Large intestine (tissue), 3 donors: ENCODE measurements around the gene ZNF423. TPM values are rescaled to one million over a fixed set of nuclear protein-coding genes. Genes with fewer than 3 reads are reported as not detected.

Source experiments
- DNase-seq, 2 donors: peaks; one replicate each; pipeline versions ENCODE4 v3.0.0 to v3.0.0-alpha.2; 2013
- H3K27ac ChIP-seq: one replicate; pipeline ENCODE4 v1.5.1; 2013; ENCODE audit warnings: low read length
- H3K27me3 ChIP-seq: 2 replicates; pipeline ENCODE4 v1.6.1; 2013; ENCODE audit warnings: low read length; ENCODE audit not compliant: control insufficient read depth, insufficient read depth
- H3K36me3 ChIP-seq: 2 replicates; pipeline ENCODE4 v1.6.1; 2013; ENCODE audit warnings: low read length; ENCODE audit not compliant: control insufficient read depth, insufficient read depth
- H3K4me1 ChIP-seq: one replicate; pipeline ENCODE4 v1.6.1; 2013; ENCODE audit warnings: low read length; ENCODE audit not compliant: control insufficient read depth, insufficient read depth
- H3K4me3 ChIP-seq: one replicate; pipeline ENCODE4 v1.5.1; 2013; ENCODE audit warnings: low read length
- H3K9me3 ChIP-seq: one replicate; pipeline ENCODE4 v1.6.1; 2013; ENCODE audit warnings: mild to moderate bottlenecking, low read depth, low read length, moderate library complexity; ENCODE audit not compliant: control insufficient read depth
- WGBS: methylation state at CpG from one replicate; pipeline ENCODE4 v1.1.5; 2013; ENCODE audit warnings: low lambda C conversion rate; ENCODE audit not compliant: insufficient coverage; 5-methylcytosine and 5-hydroxymethylcytosine counted together
- polyA plus RNA-seq: library from polyadenylated mRNA; unstranded; fragments of 120-200 nt; gene quantifications from one replicate; pipeline ENCODE4 v1.2.1, GENCODE V29; 2013

Gene ZNF423
- polyA plus RNA-seq, 1 donor, result 6.7 TPM

GRCh38 chr16:49857423-49858181, 1.7 kb upstream of the ZNF423 start:
- H3K36me3 ChIP-seq, result no peaks in the 10 kb centered on the region
- peak overlapping the region; percentile 57 for H3K4me3 ChIP-seq
- no peaks in the 10 kb centered on the region for H3K27me3 ChIP-seq
- no CpG with 5 or more reads among the region's 52 CpGs for WGBS
- DNase-seq, result peak; percentile 79 to 84
- peak overlapping the region; percentile 68 for H3K27ac ChIP-seq
- peaks cover 24% of the 10 kb centered on the region for H3K4me1 ChIP-seq
- H3K9me3 ChIP-seq, result no peaks in the 10 kb centered on the region

- Histone ChIP-seq H3K27me3 (no peaks in the 10 kb centered on the region), H3K4me3 (peak overlapping the region; percentile 66), H3K9me3 (no peaks in the 10 kb centered on the region), H3K4me1 (peaks cover 25% of the 10 kb centered on the region), H3K36me3 (no peaks in the 10 kb centered on the region), H3K27ac (peak overlapping the region; percentile 77)
- peak; percentile 74 to 91 for DNase-seq
- no CpG with 5 or more reads among the region's 86 CpGs for WGBS
Observed at GRCh38 chr16:49856672-49857330, 889 bp upstream of the ZNF423 start.

- Histone ChIP-seq H3K27me3 (no peaks in the 10 kb centered on the region), H3K27ac (peak overlapping the region; percentile 69), H3K36me3 (no peaks in the 10 kb centered on the region), H3K4me3 (peak overlapping the region; percentile 66), H3K9me3 (no peaks in the 10 kb centered on the region), H3K4me1 (peaks cover 38% of the 10 kb centered on the region)
- WGBS, result 10% methylated on average over 2 of the region's 75 CpGs
- DNase-seq, result peak; percentile 85 to 95
Observed at GRCh38 chr16:49855280-49855821, 561 bp downstream of the ZNF423 start.

- H3K4me1 ChIP-seq, result peaks cover 37% of the 10 kb centered on the region
- H3K9me3 ChIP-seq, result no peaks in the 10 kb centered on the region
- peak overlapping the region; percentile 65 for H3K4me3 ChIP-seq
- DNase-seq, result peak in 1 of 2 donors; percentile 75
- WGBS, result no CpG with 5 or more reads among the region's 45 CpGs
- H3K27ac ChIP-seq, result peak overlapping the region; percentile 69
- no peaks in the 10 kb centered on the region for H3K27me3 ChIP-seq
- H3K36me3 ChIP-seq, result no peaks in the 10 kb centered on the region
Observed at GRCh38 chr16:49854796-49855203, 1.1 kb downstream of the ZNF423 start.

GRCh38 chr16:49854188-49854795, 1.6 kb downstream of the ZNF423 start:
- H3K27me3 ChIP-seq, result no peaks in the 10 kb centered on the region
- H3K9me3 ChIP-seq, result no peaks in the 10 kb centered on the region
- no peaks in the 10 kb centered on the region for H3K36me3 ChIP-seq
- H3K4me3 ChIP-seq, result peak overlapping the region; percentile 65
- H3K4me1 ChIP-seq, result peaks cover 32% of the 10 kb centered on the region
- WGBS, result no CpG with 5 or more reads among the region's 33 CpGs
- peak in 1 of 2 donors; percentile 74 for DNase-seq
- H3K27ac ChIP-seq, result peak overlapping the region; percentile 69

GRCh38 chr16:49852279-49852678, 3.6 kb downstream of the ZNF423 start:
- no peak for DNase-seq
- no peak overlapping the region for H3K4me3 ChIP-seq
- H3K4me1 ChIP-seq, result peaks cover 31% of the 10 kb centered on the region
- peaks cover 3% of the 10 kb centered on the region for H3K36me3 ChIP-seq
- no peak overlapping the region for H3K27ac ChIP-seq
- no peaks in the 10 kb centered on the region for H3K9me3 ChIP-seq
- no CpG with 5 or more reads among the region's 5 CpGs for WGBS
- no peaks in the 10 kb centered on the region for H3K27me3 ChIP-seq

GRCh38 chr16:49851468-49851787, 4.5 kb downstream of the ZNF423 start:
- H3K4me1 ChIP-seq, result peaks cover 31% of the 10 kb centered on the region
- peak in 1 of 2 donors; percentile 54 for DNase-seq
- no peaks in the 10 kb centered on the region for H3K9me3 ChIP-seq
- H3K27ac ChIP-seq, result no peak overlapping the region
- H3K36me3 ChIP-seq, result peaks cover 8% of the 10 kb centered on the region
- H3K27me3 ChIP-seq, result no peaks in the 10 kb centered on the region
- WGBS, result no CpG with 5 or more reads among the region's 5 CpGs
- no peak overlapping the region for H3K4me3 ChIP-seq

GRCh38 chr16:49850558-49851467, 5.1 kb downstream of the ZNF423 start:
- Histone ChIP-seq H3K9me3 (no peaks in the 10 kb centered on the region), H3K4me3 (no peak overlapping the region), H3K27me3 (no peaks in the 10 kb centered on the region), H3K36me3 (peaks cover 8% of the 10 kb centered on the region), H3K4me1 (peaks cover 31% of the 10 kb centered on the region), H3K27ac (no peak overlapping the region)
- 100% methylated on average over 1 of the region's 13 CpGs for WGBS
- no peak for DNase-seq

GRCh38 chr16:49849754-49850108, 6.2 kb downstream of the ZNF423 start:
- Histone ChIP-seq H3K27ac (no peak overlapping the region), H3K4me3 (no peak overlapping the region), H3K27me3 (no peaks in the 10 kb centered on the region), H3K36me3 (peaks cover 8% of the 10 kb centered on the region), H3K9me3 (no peaks in the 10 kb centered on the region), H3K4me1 (peaks cover 31% of the 10 kb centered on the region)
- no peak for DNase-seq
- 60% methylated on average over 3 of the region's 8 CpGs for WGBS
